ENCODE results near the gene ARMC7. TPM values are rescaled to one million over a fixed set of nuclear protein-coding genes. Genes with fewer than 3 reads are reported as not detected.

The ARMC7 gene
- total RNA-seq, 1 donor from 2014 or later: 12.8 TPM

GRCh38 chr17:75063201-75063600 is 46.6 kb upstream of the ARMC7 start:
- Histone ChIP-seq H3K9me3 (no peaks in the 10 kb centered on the region), H3K4me1 (peaks cover 4% of the 10 kb centered on the region), H3K27ac (no peak overlapping the region), H3K4me3 (no peak overlapping the region), H3K36me3 (peaks cover 0 to 49% of the 10 kb centered on the region in 2 donors), H3K27me3 (no peaks in the 10 kb centered on the region)
- DNase-seq (ENCODE audit: extremely low spot score in 2 of 2): no peak
- TF ChIP-seq POLR2AphosphoS5 (IDR thresholded peaks at IDR 0.05; ENCODE audit: insufficient read depth in 1 of 2, low read depth in 1 of 2) (no peak), POLR2A (IDR thresholded peaks at IDR 0.05) (no peak), CTCF (IDR thresholded peaks at IDR 0.05) (no peak)
- intact Hi-C loops (cut with DNase I): no loop called here

- H3K36me3 ChIP-seq: peaks cover 0 to 49% of the 10 kb centered on the region in 2 donors
These were observed 46.1 kb upstream of the ARMC7 start for GRCh38 chr17:75063626-75064025.

GRCh38 chr17:75064040-75064439 is 45.7 kb upstream of the ARMC7 start:
- H3K9me3 ChIP-seq: no peaks in the 10 kb centered on the region
- H3K27ac ChIP-seq: no peak overlapping the region
- DNase-seq (ENCODE audit: extremely low spot score in 2 of 2): no peak
- intact Hi-C loops (cut with DNase I): no loop called here
- peaks cover 0 to 49% of the 10 kb centered on the region in 2 donors for H3K36me3 ChIP-seq
- TF ChIP-seq POLR2AphosphoS5 (IDR thresholded peaks at IDR 0.05; ENCODE audit: insufficient read depth in 1 of 2, low read depth in 1 of 2) (no peak), POLR2A (IDR thresholded peaks at IDR 0.05) (no peak), CTCF (IDR thresholded peaks at IDR 0.05) (no peak)
- H3K4me3 ChIP-seq: no peak overlapping the region
- no peaks in the 10 kb centered on the region for H3K27me3 ChIP-seq
- H3K4me1 ChIP-seq: peaks cover 4% of the 10 kb centered on the region

More at GRCh38 chr17:75063626-75064025, 46.1 kb upstream of the ARMC7 start:
- DNase-seq (ENCODE audit: extremely low spot score in 2 of 2): no peak
- Histone ChIP-seq H3K4me1 (peaks cover 4% of the 10 kb centered on the region), H3K9me3 (no peaks in the 10 kb centered on the region), H3K4me3 (no peak overlapping the region), H3K27me3 (no peaks in the 10 kb centered on the region), H3K27ac (no peak overlapping the region)
- TF ChIP-seq POLR2A (IDR thresholded peaks at IDR 0.05) (no peak), POLR2AphosphoS5 (IDR thresholded peaks at IDR 0.05; ENCODE audit: insufficient read depth in 1 of 2, low read depth in 1 of 2) (no peak), CTCF (IDR thresholded peaks at IDR 0.05) (no peak)
- intact Hi-C loops (cut with DNase I): no loop called here

- Histone ChIP-seq H3K27me3 (no peaks in the 10 kb centered on the region), H3K9me3 (no peaks in the 10 kb centered on the region), H3K27ac (no peak overlapping the region), H3K4me3 (no peak overlapping the region), H3K36me3 (peaks cover 0 to 46% of the 10 kb centered on the region in 2 donors), H3K4me1 (peaks cover 4% of the 10 kb centered on the region)
- intact Hi-C loops (cut with DNase I): no loop called here
- TF ChIP-seq POLR2A (IDR thresholded peaks at IDR 0.05): no peak
- no peak for TF ChIP-seq CTCF (IDR thresholded peaks at IDR 0.05)
- TF ChIP-seq POLR2AphosphoS5 (IDR thresholded peaks at IDR 0.05; ENCODE audit: insufficient read depth in 1 of 2, low read depth in 1 of 2): no peak
- DNase-seq (ENCODE audit: extremely low spot score in 2 of 2): no peak
These were observed 45.3 kb upstream of the ARMC7 start for GRCh38 chr17:75064460-75064859.

- Histone ChIP-seq H3K27ac (no peak overlapping the region), H3K27me3 (no peaks in the 10 kb centered on the region), H3K9me3 (no peaks in the 10 kb centered on the region), H3K36me3 (peaks cover 0 to 41% of the 10 kb centered on the region in 2 donors), H3K4me1 (no peaks in the 10 kb centered on the region), H3K4me3 (no peak overlapping the region)
- no peak for DNase-seq (ENCODE audit: extremely low spot score in 2 of 2)
- TF ChIP-seq POLR2A (IDR thresholded peaks at IDR 0.05) (no peak), POLR2AphosphoS5 (IDR thresholded peaks at IDR 0.05; ENCODE audit: insufficient read depth in 1 of 2, low read depth in 1 of 2) (no peak), CTCF (IDR thresholded peaks at IDR 0.05) (no peak)
- intact Hi-C loops (cut with DNase I): no loop called here
These were observed 44.8 kb upstream of the ARMC7 start for GRCh38 chr17:75064867-75065561.
